Pons (tissue), 1 donor: Measurements from ENCODE around the gene EPS8.

Experiments used
- DNase-seq: peaks from one replicate; pipeline ENCODE4 v3.0.0-alpha.2; 2016; ENCODE audit warnings: low spot score

EPS8 gene

GRCh38 chr12:15601210-15601800, 187.9 kb downstream of the EPS8 start:
- no peak for DNase-seq

DNA sequence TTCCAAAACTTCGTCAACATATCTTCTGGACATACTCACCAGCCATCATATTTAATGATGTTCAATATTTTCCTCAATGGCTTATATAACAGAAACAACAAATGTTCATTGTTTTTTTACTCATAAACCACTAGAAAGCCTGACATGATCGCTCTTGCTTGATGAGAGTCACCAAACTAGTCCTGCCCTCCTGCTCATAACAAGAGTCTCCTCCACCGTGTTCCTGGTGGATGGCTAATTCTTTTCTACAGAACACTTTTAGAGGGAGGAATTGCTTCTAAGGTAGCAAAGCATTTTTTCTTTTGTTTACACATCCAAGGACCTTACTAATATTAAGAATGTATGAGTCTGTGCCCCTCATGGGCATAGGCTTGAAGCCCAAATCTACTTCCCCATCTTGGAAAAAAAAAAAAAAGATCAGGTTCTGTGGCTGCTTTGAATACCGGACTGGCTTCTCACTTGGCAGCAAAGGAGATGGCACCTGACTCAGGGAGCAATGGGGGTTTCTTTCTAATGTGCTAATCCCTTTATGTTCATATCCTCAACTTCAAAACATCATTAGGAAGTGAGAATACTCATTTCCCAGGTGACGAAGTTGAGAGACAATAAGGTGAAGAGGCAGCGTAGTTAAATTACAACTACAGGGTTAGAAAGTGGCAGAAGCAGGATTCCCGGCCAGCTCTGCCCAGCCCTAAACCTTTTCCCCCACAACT, 188.8 kb downstream of the EPS8 start:
- no peak for DNase-seq

GRCh38 chr12:15599266-15600037, 189.7 kb downstream of the EPS8 start:
- peak; percentile 45 for DNase-seq

DNA sequence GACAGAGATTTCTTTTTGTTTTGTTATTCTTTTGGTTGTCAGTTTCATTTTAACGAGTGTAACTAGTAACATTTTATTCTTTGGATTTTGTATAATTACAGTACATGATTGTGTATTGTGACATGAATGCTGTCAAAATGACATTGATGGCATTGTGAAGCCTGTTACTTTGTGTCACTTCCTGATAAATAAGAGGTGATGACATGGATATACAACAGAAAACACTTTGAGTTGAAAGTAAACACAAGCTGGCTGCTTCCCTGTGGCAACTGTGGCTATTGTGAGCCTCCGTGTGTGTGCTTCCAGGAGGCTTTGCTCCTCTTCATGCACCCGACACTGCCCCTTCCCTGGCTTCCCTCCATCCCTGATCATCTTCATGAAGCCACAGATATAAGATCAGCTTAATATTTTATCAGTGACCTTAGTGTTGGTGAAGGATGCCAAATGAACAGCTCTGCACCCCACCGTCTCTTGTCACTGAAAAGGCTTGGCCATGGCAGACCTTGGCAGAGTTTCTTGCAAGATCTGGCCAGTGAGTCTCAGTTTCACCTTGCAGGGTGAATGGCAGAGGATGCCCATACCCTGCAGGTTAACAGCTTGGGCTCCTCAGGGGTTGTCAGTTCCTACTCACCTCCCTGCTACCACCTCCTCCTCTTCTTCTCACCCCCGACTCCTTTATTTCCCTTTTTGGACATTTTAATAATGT, 191.9 kb downstream of the EPS8 start:
- DNase-seq, result no peak

GRCh38 chr12:15596174-15596573, 193.0 kb downstream of the EPS8 start:
- DNase-seq, result no peak

DNA sequence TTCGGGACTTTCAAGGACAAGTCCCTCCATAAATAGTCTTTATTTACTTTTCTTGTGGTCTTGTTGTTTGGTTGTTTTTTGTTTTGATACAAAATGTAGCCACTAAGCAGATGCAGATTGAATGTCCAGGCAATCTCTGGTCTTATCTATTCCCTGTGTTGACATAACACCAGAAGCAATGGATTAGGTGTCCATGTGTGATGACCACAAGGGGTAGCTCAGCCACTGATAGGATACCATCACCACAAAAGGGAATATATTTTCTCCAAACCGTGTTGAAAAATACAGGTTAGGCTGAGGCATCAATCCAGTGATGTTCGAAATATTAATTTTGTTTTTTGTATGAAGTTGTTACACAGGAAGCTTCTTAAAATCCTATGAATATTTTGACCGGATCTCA, 196.3 kb downstream of the EPS8 start:
- DNase-seq, result no peak

GRCh38 chr12:15591811-15592210, 197.4 kb downstream of the EPS8 start:
- DNase-seq, result no peak

GRCh38 chr12:15590180-15590826, 198.9 kb downstream of the EPS8 start:
- DNase-seq, result peak; percentile 82

DNA sequence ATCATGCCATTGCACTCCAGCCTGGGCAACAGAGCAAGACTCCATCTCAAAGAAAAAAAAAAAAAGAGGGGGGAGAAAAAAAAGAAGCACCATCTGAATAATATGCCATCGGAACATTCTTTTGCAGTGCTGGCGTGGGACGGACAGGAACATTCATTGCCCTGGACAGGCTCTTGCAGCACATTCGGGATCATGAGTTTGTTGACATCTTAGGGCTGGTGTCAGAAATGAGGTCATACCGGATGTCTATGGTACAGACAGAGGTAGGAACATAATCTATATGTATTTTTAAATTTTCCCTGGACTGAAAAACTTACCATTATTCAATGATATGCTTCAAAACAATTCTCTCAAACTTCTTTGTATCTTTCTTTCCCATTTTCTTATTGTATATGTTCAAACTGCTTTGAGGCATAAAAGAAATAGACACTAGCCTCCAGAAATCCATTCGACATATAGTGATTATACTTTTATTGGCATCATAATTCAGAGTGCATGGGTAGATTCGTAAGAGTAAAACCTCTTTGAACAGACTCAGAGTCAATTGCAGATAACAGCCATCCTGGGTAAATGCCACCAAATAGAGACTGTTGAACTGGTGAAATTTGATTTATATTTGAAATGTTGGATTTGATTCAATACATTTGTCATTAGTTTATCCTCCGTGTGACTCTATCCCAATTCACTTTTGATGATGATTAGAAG, 199.7 kb downstream of the EPS8 start:
- no peak for DNase-seq

DNA sequence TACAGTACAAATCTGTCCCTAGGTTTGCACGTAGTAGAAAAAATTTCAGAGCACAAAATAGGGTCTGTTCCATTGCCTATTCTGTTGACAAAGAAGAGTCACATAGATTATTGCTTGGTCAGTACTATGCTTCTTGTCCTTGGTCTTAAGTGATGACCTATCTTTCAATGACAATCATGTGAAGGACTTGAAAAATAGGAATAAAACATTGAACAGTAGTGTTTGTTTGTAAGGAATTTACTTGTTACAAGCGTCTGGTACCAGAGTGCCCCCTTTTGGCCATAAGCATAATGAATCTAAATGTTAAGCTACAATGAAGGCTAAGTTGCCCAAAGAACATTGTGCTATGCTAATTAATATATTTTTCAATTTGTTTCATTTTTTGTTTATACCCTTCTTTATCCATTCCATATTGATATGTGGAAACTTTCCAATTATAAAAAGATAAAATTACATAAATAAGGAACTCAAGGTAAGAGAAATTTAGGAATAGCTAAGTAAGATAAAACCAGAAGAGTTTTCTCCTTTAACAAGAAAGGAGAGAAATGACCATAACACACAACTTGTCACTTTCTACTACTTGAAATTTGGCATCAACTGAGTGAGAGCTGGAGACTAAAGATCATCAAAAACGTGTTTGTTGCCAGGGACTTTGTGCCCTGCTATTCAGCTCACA, 204.7 kb downstream of the EPS8 start:
- DNase-seq, result peak; percentile 91

DNA sequence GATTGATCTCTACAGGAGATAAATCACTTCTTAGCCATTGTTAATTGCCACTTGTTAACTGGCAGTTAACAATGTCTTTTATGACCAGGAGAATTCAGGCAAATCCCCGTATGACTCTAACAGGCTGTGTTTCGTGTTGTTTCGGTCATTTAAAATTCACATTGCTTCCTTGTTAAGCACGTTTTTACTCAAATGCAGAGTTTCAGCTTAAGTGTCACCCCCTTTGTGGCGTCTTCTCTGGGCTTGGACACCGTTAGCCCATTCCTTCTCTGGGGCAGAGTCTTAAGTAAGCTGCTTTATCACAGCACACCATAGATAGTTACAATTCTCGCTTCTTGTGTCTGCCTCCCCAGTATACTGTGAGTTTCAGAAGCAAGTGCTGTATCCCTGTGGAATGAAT, 205.4 kb downstream of the EPS8 start:
- DNase-seq, result no peak

- no peak for DNase-seq
These were observed 208.2 kb downstream of the EPS8 start for GRCh38 chr12:15581006-15581405.

GRCh38 chr12:15580431-15580830, 208.8 kb downstream of the EPS8 start:
- DNase-seq, result no peak

- DNase-seq, result no peak
These were observed 213.3 kb downstream of the EPS8 start for GRCh38 chr12:15575671-15576541.

DNA sequence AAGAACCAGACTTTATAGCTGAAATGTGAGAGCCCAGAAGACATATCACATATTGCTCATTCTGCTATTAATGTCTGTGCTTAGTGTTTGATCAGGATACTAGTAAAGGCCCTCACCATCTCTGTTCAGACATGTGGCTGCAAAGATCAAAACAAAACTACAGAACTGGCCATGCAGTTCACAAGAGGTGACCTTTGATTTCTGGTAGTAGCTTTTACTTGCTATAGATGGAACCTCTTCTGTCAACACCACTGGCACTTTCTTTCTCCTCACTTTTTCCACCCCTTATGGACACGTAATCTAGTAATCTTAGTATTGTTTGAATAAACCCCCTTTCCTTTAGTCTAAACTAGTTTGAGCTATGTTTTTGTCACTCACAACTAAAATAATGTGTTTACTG, 214.8 kb downstream of the EPS8 start:
- DNase-seq, result no peak
